Measurements from ENCODE around the gene KRT33A. TPM values are rescaled to one million over a fixed set of nuclear protein-coding genes. Genes with fewer than 3 reads are reported as not detected.

Gene KRT33A
- polyA plus RNA-seq, 1 donor, result not detected

- no peak for DNase-seq
These were observed 48.4 kb downstream of the KRT33A start, which contains the start of gene KRTAP29-1 for GRCh38 chr17:41301916-41302901. TSS of gene KRTAP29-1 (minus strand) at chr17:41302851. CDS start at chr17:41302851, 0 bp downstream.

DNA sequence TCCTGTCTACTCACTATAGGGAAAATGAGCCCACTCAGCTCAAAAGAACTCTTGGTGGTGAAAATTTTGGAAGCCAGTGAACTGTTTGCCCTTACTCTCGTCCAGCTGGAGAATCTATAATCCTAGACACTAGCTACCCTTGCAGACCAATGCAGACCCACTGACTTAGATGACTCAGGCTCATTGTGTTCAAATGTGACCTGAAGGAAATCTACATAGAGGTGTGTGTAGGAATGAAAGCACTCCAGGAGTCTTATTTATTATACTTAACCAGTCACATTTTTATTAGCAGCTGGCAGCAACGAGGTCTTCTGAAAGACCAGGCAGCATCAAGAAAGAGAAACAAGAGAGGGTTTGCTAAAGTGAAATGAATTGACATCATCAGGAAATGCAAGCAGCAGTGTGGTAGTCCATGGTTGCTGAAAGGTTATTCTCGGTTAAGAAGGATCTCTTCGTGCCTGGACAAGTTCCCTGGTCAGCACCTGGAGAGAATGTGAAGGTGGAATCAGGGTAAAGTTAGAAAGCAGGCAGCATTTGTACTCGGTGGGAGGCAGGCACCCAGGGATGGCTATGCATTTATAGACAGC is 49.3 kb downstream of the KRT33A start:
- DNase-seq, result no peak

GRCh38 chr17:41298458-41299135 is 52.0 kb downstream of the KRT33A start:
- DNase-seq, result no peak

- DNase-seq, result no peak
These were observed 53.8 kb downstream of the KRT33A start for GRCh38 chr17:41296846-41297245.

Other genes starting within 250 kb of the KRT33A start
- not detected for gene KRTAP4-16, start 248.6 kb downstream of the KRT33A start, polyA plus RNA-seq (ENCODE audit: insufficient read length)
- gene KRTAP4-9, start 245.4 kb downstream of the KRT33A start, polyA plus RNA-seq (ENCODE audit: insufficient read length), result not detected
- not detected for gene KRTAP4-11, start 232.5 kb downstream of the KRT33A start, polyA plus RNA-seq (ENCODE audit: insufficient read length)
- not detected for gene KRTAP4-12, start 226.6 kb downstream of the KRT33A start, polyA plus RNA-seq (ENCODE audit: insufficient read length)
- not detected for gene KRTAP4-6, start 210.3 kb downstream of the KRT33A start, polyA plus RNA-seq (ENCODE audit: insufficient read length)
- not detected for gene KRTAP4-5, start 201.0 kb downstream of the KRT33A start, polyA plus RNA-seq (ENCODE audit: insufficient read length)
- not detected for gene KRTAP4-4, start 190.1 kb downstream of the KRT33A start, polyA plus RNA-seq (ENCODE audit: insufficient read length)
- gene KRTAP4-3, start 182.6 kb downstream of the KRT33A start, polyA plus RNA-seq (ENCODE audit: insufficient read length), result not detected
- not detected for gene KRTAP4-2, start 172.6 kb downstream of the KRT33A start, polyA plus RNA-seq (ENCODE audit: insufficient read length)
- not detected for gene KRTAP4-1, start 165.9 kb downstream of the KRT33A start, polyA plus RNA-seq (ENCODE audit: insufficient read length)
- not detected for gene KRTAP9-1, start 160.9 kb downstream of the KRT33A start, polyA plus RNA-seq (ENCODE audit: insufficient read length)
- gene KRTAP9-2, start 124.2 kb downstream of the KRT33A start, polyA plus RNA-seq (ENCODE audit: insufficient read length), result not detected
- gene KRTAP9-3, start 118.4 kb downstream of the KRT33A start, polyA plus RNA-seq (ENCODE audit: insufficient read length), result not detected
- gene KRTAP9-8, start 112.8 kb downstream of the KRT33A start, polyA plus RNA-seq (ENCODE audit: insufficient read length), result not detected
- not detected for gene KRTAP9-4, start 101.1 kb downstream of the KRT33A start, polyA plus RNA-seq (ENCODE audit: insufficient read length)
- not detected for gene KRTAP9-9, start 95.4 kb downstream of the KRT33A start, polyA plus RNA-seq (ENCODE audit: insufficient read length)
- 0.42 TPM for gene KRTAP9-6, start 85.5 kb downstream of the KRT33A start, polyA plus RNA-seq (ENCODE audit: insufficient read length)
- gene KRTAP9-7, start 75.1 kb downstream of the KRT33A start, polyA plus RNA-seq (ENCODE audit: insufficient read length), result not detected
- gene KRTAP29-1, start 48.0 kb downstream of the KRT33A start, polyA plus RNA-seq (ENCODE audit: insufficient read length), result not detected
- gene KRTAP16-1, start 41.5 kb downstream of the KRT33A start, polyA plus RNA-seq (ENCODE audit: insufficient read length), result not detected
- not detected for gene KRTAP17-1, start 35.1 kb downstream of the KRT33A start, polyA plus RNA-seq (ENCODE audit: insufficient read length)
- gene KRT33B, start 19.0 kb upstream of the KRT33A start, polyA plus RNA-seq (ENCODE audit: insufficient read length), result not detected
- gene KRT34, start 31.5 kb upstream of the KRT33A start, polyA plus RNA-seq (ENCODE audit: insufficient read length), result not detected
- not detected for gene KRT31, start 46.8 kb upstream of the KRT33A start, polyA plus RNA-seq (ENCODE audit: insufficient read length)
- not detected for gene KRT37, start 73.8 kb upstream of the KRT33A start, polyA plus RNA-seq (ENCODE audit: insufficient read length)
- gene KRT38, start 90.2 kb upstream of the KRT33A start, polyA plus RNA-seq (ENCODE audit: insufficient read length), result not detected
- not detected for gene KRT32, start 116.6 kb upstream of the KRT33A start, polyA plus RNA-seq (ENCODE audit: insufficient read length)
- gene KRT35, start 130.3 kb upstream of the KRT33A start, polyA plus RNA-seq (ENCODE audit: insufficient read length), result not detected
- not detected for gene KRT36, start 139.1 kb upstream of the KRT33A start, polyA plus RNA-seq (ENCODE audit: insufficient read length)
- 0.25 TPM for gene KRT13, start 154.8 kb upstream of the KRT33A start, polyA plus RNA-seq (ENCODE audit: insufficient read length)
- 1.8 TPM for gene KRT15, start 168.1 kb upstream of the KRT33A start, polyA plus RNA-seq (ENCODE audit: insufficient read length)
- gene KRT19, start 177.5 kb upstream of the KRT33A start, polyA plus RNA-seq (ENCODE audit: insufficient read length), result 142 TPM
- gene KRT9, start 221.2 kb upstream of the KRT33A start, polyA plus RNA-seq (ENCODE audit: insufficient read length), result not detected
- gene KRT14, start 236.1 kb upstream of the KRT33A start, polyA plus RNA-seq (ENCODE audit: insufficient read length), result not detected